Choroid plexus epithelial cell (primary cell): ENCODE results near the gene SSTR3.
"Not testable (repeated sequence)": the region's sequence is repeated elsewhere in the genome, so short reads cannot be mapped to it uniquely, and the experiment has no call there.

Experiments
- DNase-seq: peaks from one replicate; pipeline ENCODE4 v3.0.0-alpha.2; 2010; ENCODE audit warnings: low read depth
- H3K4me3 ChIP-seq: 2 replicates; pipeline ENCODE4 v1.5.1; 2011; ENCODE audit warnings: low read depth, mild to moderate bottlenecking, control low read depth, low read length, moderate library complexity
- CTCF ChIP-seq: conservative IDR thresholded peaks from 2 replicates; pipeline ENCODE4 v1.5.1; 2011; ENCODE audit warnings: low read depth, mild to moderate bottlenecking, control low read depth, inconsistent platforms, low read length, moderate library complexity

SSTR3 gene

GRCh38 chr22:37256075-37256726, 43.9 kb upstream of the SSTR3 start:
- no peak for DNase-seq
- H3K4me3 ChIP-seq: no peak overlapping the region
- TF ChIP-seq CTCF: no peak

DNA sequence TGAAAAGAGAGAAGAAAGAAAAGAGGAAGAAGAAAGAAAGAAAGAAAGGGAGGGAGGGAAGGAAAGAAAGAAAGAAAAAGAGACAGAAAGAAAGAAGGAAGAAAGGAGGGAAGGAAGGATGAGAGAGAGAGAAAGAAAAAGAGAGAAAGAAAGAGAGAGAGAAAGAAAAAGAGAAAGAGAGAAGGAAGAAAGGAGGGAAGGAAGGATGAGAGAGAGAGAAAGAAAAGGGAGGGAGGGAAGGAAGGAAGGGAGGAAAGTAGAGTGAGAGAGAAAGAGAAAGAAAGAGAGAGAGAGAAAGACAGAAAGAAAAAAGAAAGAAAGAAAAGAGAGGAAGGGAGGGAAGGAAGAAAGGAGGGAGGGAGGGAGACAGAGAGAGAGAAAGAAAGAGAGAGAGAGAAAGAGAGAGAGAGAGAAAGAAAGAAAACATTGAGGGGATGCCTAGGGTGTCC, 43.3 kb upstream of the SSTR3 start:
- DNase-seq: no peak
- TF ChIP-seq CTCF: no peak
- no peak overlapping the region for H3K4me3 ChIP-seq

GRCh38 chr22:37254867-37255233, 42.6 kb upstream of the SSTR3 start:
- H3K4me3 ChIP-seq: no peak overlapping the region
- peak; percentile 73 for DNase-seq
- no peak for TF ChIP-seq CTCF

- no peak overlapping the region for H3K4me3 ChIP-seq
- no peak for TF ChIP-seq CTCF
- DNase-seq: peak; percentile 85
Measured at GRCh38 chr22:37254209-37254866, 42.1 kb upstream of the SSTR3 start.

- no peak for DNase-seq
- H3K4me3 ChIP-seq: no peak overlapping the region
- peak; percentile 44 for TF ChIP-seq CTCF
Measured at GRCh38 chr22:37253126-37253660, 40.9 kb upstream of the SSTR3 start.

DNA sequence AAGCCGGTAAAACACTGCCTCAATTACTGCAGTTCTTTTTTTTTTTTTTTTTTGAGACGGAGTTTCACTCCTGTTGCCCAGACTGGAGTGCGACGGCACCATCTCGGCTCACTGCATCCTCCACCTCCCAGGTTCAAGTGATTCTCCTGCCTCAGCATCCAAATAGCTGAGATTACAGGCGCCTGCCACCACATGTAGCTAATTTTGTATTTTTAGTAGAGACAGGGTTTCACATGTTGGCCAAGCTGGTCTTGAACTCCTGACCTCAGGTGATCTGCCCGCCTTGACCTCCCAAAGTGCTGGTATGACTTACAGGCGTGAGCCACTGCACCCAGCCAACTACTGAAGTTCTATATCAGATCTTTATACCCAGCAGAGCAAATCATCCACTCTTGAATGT, 39.6 kb upstream of the SSTR3 start:
- not testable (repeated sequence) for H3K4me3 ChIP-seq

DNA sequence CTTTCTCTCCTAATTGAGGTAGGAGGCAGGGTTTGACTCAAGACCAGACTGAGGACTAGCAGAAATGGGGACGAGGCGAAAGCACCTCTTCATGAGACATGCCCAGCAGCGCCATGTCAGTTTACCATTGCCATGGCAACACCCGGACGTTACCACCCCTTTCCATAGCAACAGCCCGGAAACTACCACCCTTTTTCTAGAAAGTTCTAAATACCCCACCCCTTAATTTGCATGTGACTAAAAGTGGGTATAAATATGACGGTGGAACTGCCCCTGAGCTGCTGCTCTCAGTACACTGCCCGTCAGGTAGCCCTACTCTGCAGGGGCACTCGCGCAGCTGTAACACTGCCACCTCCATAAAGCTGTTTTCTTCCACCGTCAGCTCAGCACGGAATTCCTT, 37.7 kb upstream of the SSTR3 start:
- no peak overlapping the region for H3K4me3 ChIP-seq
- no peak for TF ChIP-seq CTCF
- DNase-seq: no peak

More for the DNA sequence above, 39.6 kb upstream of the SSTR3 start:
- DNase-seq: not testable (repeated sequence)
